HFF-Myc (cell line): Measurements from ENCODE around the gene MICB.

Experiments
- DNase-seq: peaks from one replicate; pipeline ENCODE4 v3.0.0-alpha.2; 2011; ENCODE audit warnings: low read depth; ENCODE audit errors: extremely low read depth
- H3K4me3 ChIP-seq: replicated peaks from 2 replicates; pipeline ENCODE4 v1.5.1; 2011; ENCODE audit warnings: low read depth, mild to moderate bottlenecking, control low read depth, low read length
- TF ChIP-seq, protein P1 (sequence below): IDR thresholded peaks from 2 replicates; pipeline ENCODE4 v1.5.1; 2012; ENCODE audit warnings: mild to moderate bottlenecking, low read depth, low read length, control low read depth; ENCODE audit errors: missing control alignments

MICB gene

DNA sequence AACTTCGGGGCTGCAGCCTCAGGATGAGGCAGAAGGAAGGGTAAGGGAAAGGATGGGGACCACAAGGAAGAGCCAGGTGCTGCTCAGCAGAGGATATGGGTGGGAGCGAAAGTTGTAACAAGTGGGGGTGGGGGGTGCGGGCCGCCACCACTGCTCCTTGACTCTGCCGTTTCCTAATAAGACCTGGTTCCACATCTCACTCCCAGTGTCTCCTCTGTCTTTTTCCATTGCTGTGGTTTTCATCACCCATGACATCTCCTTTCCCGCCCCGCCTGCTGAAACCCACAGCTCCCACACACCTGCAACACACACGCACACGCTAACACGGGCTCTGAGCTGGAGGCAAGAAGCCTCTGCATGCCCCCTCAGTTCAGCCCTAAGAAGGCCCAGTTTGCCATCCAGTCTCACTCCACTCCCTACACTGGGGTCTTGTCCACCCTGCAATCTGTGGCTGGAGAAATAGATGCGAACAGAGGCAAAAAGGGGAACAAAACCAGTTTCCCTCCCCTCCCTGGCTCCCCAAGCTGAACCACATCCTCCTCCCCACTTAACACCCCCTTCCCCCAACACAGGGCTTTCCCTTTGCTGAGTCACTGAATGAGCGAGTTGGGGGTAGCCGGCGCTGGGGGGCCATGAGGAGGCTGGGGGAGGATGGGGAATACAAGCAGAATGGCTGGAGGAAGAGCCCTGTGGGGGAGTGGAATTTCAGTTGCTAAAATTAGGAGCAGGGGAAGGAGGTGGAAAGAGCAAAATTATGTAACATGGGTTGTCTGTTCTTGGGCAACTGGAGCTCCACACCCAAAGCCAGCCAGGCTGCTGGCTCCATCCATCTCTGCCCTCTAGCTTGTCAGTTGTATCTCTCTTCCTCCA lies 60.9 kb downstream of the MICB start:
- TF ChIP-seq, protein P1, sequence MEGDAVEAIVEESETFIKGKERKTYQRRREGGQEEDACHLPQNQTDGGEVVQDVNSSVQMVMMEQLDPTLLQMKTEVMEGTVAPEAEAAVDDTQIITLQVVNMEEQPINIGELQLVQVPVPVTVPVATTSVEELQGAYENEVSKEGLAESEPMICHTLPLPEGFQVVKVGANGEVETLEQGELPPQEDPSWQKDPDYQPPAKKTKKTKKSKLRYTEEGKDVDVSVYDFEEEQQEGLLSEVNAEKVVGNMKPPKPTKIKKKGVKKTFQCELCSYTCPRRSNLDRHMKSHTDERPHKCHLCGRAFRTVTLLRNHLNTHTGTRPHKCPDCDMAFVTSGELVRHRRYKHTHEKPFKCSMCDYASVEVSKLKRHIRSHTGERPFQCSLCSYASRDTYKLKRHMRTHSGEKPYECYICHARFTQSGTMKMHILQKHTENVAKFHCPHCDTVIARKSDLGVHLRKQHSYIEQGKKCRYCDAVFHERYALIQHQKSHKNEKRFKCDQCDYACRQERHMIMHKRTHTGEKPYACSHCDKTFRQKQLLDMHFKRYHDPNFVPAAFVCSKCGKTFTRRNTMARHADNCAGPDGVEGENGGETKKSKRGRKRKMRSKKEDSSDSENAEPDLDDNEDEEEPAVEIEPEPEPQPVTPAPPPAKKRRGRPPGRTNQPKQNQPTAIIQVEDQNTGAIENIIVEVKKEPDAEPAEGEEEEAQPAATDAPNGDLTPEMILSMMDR = no peak
- H3K4me3 ChIP-seq = no peak overlapping the region
- DNase-seq = no peak

DNA sequence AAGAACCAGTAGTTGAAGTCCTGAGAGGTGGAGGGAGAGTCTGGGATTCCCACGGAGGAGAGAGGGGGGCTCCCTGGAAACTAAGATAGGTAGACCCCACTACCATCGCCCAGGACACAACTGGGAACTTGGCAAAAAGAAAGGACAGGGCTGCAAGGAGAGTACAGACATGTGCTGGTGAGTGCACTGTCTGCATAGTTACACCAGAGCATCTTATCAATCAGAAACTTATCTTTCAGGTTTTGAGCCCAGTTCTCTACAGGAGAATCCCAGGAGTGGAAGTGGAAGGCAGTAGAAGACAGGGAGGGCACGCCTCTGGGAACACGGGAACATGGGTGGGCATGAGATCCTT lies 61.6 kb downstream of the MICB start:
- no peak for DNase-seq
- TF ChIP-seq, protein P1 = no peak
- no peak overlapping the region for H3K4me3 ChIP-seq

DNA sequence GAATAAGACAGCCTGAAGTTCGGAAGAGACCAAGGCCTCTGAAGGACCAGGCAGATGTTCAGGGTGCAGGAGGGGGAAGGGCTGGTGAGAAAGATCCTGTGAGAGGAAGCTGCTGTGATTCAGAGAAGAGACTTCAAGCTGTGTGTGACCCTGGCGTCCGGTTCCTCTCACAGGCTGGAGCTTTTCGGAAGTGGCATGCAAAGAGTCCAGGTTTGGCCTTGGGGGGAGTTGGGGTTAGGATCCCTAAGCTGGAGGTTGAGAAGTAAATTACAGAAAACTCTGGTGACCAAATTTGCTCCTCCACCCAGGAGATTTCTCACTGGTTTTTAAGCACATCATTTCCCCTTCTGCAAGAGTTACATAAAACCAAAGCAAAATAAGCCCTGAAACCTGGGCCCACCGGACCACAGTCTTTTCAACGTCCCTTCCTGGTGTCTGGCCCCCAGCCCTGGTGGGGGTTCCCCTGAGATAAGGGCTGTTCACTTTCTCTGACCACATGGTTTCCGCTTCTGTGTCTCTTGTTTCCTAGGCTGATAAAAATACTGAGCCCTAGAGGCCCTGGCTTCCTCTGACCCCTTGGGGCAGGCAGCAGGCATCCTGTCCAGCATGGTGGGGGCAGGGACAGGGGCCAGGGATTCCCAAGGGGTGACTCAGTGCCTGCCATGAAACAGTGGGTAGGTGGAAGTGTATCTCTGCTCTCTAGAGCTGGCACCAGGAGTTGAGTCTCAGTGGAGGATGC lies 62.2 kb downstream of the MICB start:
- TF ChIP-seq, protein P1 = no peak
- no peak for DNase-seq
- no peak overlapping the region for H3K4me3 ChIP-seq

DNA sequence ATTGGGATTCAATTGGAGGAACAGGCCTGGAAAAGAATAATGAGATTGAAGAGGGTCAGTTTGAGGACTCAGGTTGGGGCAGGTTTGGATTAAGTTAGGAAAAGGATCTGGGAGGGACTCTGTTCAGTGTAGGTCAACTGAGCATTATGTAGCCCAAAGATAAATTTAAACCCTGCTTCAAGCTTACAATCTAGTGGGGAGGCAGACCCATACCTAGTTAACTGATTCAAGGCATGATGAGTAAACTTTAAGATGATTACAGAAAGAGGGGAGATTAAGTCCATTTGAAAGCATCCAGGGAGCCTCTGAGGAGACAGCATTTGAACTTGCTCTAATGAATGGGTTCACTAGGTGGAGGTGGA lies 62.7 kb downstream of the MICB start:
- TF ChIP-seq, protein P1 = no peak
- H3K4me3 ChIP-seq = no peak overlapping the region
- DNase-seq = no peak
